Thyroid gland (tissue), 4 donors: ENCODE data around the gene IKZF1.

Source experiments
- CTCF ChIP-seq, 6 experiments: fragments of 200-600 bp in 3 of 6; fragments of 450-650 bp in 3 of 6; sonication (generic) in 3 of 6; IDR thresholded peaks; one replicate each; pipeline ENCODE4 v1.5.1; 2016 to 2019; ENCODE audit warnings: antibody characterized with exemption in 6 of 6, mild to moderate bottlenecking in 2 of 6, inconsistent platforms in 1 of 6, moderate library complexity in 1 of 6
- POLR2A ChIP-seq, 2 donors: fragments of 450-650 bp; IDR thresholded peaks; one replicate each; pipeline ENCODE4 v1.6.1; 2017; ENCODE audit warnings: antibody characterized with exemption in 2 of 2, mild to moderate bottlenecking in 2 of 2, moderate library complexity in 1 of 2

- no peak for TF ChIP-seq CTCF (IDR thresholded peaks at IDR 0.05)
- TF ChIP-seq POLR2A (IDR thresholded peaks at IDR 0.05) = no peak
These were observed 53.7 kb downstream of the IKZF1 start for GRCh38 chr7:50358041-50358705.
